RWPE2 (cell line): ENCODE data around the gene EIF2S2.

Experiments used
- ATAC-seq: fragments of 200-7000 bp; cut with Tn5 transposase; 3 replicates; pipeline ENCODE4 v1.9.1; 2021; ENCODE audit warnings: low read depth
- DNase-seq: peaks from one replicate; pipeline ENCODE4 v3.0.0-alpha.2; 2020; ENCODE audit warnings: low spot score
- H3K27ac ChIP-seq: fragments of 450-650 bp; 2 replicates; pipeline ENCODE4 v1.5.1; 2017; ENCODE audit warnings: mild to moderate bottlenecking; ENCODE audit not compliant: poor library complexity, severe bottlenecking
- H3K27me3 ChIP-seq: fragments of 250-450 bp; sonication (Bioruptor Pico); 2 replicates; pipeline ENCODE4 v1.5.1; 2021; ENCODE audit warnings: mild to moderate bottlenecking, moderate library complexity; ENCODE audit not compliant: insufficient read depth, poor library complexity, severe bottlenecking
- H3K36me3 ChIP-seq: fragments of 250-450 bp; sonication (Bioruptor Pico); 2 replicates; pipeline ENCODE4 v1.5.1; 2020; ENCODE audit warnings: low read depth, mild to moderate bottlenecking, moderate library complexity
- H3K4me1 ChIP-seq: fragments of 250-450 bp; sonication (Bioruptor Pico); 2 replicates; pipeline ENCODE4 v1.5.1; 2021; ENCODE audit warnings: mild to moderate bottlenecking, moderate library complexity; ENCODE audit not compliant: insufficient read depth, poor library complexity, severe bottlenecking
- H3K4me3 ChIP-seq: fragments of 250-450 bp; sonication (Bioruptor Pico); 2 replicates; pipeline ENCODE4 v1.5.1; 2021; ENCODE audit warnings: mild to moderate bottlenecking, moderate library complexity; ENCODE audit not compliant: severe bottlenecking
- H3K9me3 ChIP-seq: fragments of 250-450 bp; sonication (Bioruptor Pico); 2 replicates; pipeline ENCODE4 v1.5.1; 2021; ENCODE audit warnings: mild to moderate bottlenecking, moderate library complexity; ENCODE audit not compliant: severe bottlenecking
- CTCF ChIP-seq: fragments of 450-650 bp; IDR thresholded peaks from one replicate; pipeline ENCODE4 v1.5.1; 2017; ENCODE audit warnings: mild to moderate bottlenecking, moderate library complexity; ENCODE audit not compliant: poor library complexity, severe bottlenecking

EIF2S2 gene

DNA sequence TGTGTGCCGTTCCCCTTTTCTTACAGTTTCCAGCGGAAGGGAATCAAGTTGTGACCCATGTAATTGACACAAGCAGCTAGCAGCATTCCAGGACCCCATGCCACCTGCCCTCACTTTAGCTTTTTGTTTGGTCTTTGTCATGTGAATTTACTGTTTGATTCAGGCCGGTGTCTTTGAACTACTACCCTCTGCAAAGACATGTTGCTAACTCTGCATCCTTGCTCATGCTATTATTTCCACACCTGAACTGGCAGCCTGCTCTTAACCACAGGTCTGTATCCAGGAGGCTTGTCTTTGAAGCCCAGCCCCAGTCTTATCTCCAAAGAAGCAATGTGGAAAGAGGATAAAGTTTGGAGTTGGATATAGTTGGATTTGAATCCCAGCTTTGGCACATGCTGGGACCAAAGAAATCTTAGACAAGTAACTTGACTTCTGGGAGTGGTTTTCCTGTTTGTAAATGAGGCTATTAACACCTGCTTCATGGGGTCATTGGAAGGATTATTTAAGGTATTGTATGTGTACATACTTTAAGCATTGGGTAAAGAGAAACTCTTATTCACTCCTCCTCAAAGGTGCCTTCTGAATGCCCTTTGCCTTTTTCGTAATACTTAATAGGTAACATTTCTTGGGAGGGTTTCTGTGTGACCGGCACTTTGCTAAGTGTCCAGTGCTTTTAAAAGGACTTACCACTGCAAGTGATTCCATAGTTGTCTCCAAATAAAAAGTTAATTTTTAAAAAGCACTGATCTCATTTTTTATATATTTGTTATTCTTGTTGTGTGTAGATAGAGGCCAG is 65.9 kb downstream of the EIF2S2 start:
- DNase-seq: no peak
- no peaks in the 10 kb centered on the region for H3K9me3 ChIP-seq
- no peak for TF ChIP-seq CTCF
- peaks cover 17% of the 10 kb centered on the region for H3K36me3 ChIP-seq
- ATAC-seq: no peak
- H3K27me3 ChIP-seq: no peaks in the 10 kb centered on the region
- no peak overlapping the region for H3K4me3 ChIP-seq
- no peaks in the 10 kb centered on the region for H3K4me1 ChIP-seq
- no peak overlapping the region for H3K27ac ChIP-seq

DNA sequence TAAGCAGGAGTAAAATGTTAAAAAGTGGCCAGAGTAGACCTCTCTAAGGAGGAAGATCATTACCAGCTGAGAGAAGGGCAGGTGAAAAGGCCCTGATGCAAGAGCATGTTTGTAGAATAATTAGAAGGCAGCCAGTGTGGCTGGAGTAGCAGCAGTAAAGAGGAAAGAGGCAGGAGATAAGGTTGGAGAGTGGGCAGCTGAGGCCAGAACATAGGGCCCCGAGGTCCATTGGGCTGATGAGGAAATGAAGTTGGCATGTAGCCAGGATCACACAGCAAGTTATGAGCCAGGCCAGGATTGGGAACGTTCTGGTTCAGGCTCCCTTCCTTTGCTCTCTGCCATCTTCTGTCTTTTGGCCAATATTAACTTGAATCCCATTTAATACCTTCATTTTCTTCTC is 66.7 kb downstream of the EIF2S2 start:
- H3K4me1 ChIP-seq: no peaks in the 10 kb centered on the region
- H3K9me3 ChIP-seq: no peaks in the 10 kb centered on the region
- no peak for DNase-seq
- H3K27ac ChIP-seq: no peak overlapping the region
- H3K27me3 ChIP-seq: no peaks in the 10 kb centered on the region
- no peak for TF ChIP-seq CTCF
- H3K4me3 ChIP-seq: no peak overlapping the region
- peaks cover 17% of the 10 kb centered on the region for H3K36me3 ChIP-seq
- no peak; the same call in 2 of the 3 replicates for ATAC-seq

- Histone ChIP-seq H3K9me3 (no peaks in the 10 kb centered on the region), H3K36me3 (peaks cover 17% of the 10 kb centered on the region), H3K27ac (no peak overlapping the region), H3K4me3 (no peak overlapping the region), H3K27me3 (no peaks in the 10 kb centered on the region), H3K4me1 (no peaks in the 10 kb centered on the region)
- ATAC-seq (no peak), DNase-seq (no peak)
- TF ChIP-seq CTCF: no peak
Measured at GRCh38 chr20:34043025-34043424, 69.0 kb downstream of the EIF2S2 start.

DNA sequence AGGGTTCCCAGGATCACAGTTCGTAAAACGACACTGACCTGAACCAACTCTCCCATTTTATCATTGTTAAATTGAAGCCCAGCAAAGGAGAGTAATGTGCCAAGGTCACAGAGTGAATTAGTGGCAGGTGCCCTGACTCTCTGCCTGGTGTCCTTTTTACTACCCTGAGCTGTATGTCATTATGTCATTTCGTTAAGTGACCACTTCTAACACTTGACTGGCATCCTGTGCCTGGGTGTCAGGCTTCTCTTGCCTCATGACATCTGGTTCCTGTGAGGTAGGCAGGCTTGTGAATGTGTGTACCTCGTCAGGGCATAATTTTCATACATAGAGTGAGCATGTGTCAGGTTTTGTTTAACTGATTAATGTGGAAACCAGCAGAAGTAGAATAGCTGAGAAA is 69.8 kb downstream of the EIF2S2 start:
- H3K27ac ChIP-seq: no peak overlapping the region
- no peaks in the 10 kb centered on the region for H3K4me1 ChIP-seq
- H3K36me3 ChIP-seq: peaks cover 17% of the 10 kb centered on the region
- no peak for TF ChIP-seq CTCF
- no peak for DNase-seq
- no peaks in the 10 kb centered on the region for H3K27me3 ChIP-seq
- no peaks in the 10 kb centered on the region for H3K9me3 ChIP-seq
- ATAC-seq: no peak
- no peak overlapping the region for H3K4me3 ChIP-seq

DNA sequence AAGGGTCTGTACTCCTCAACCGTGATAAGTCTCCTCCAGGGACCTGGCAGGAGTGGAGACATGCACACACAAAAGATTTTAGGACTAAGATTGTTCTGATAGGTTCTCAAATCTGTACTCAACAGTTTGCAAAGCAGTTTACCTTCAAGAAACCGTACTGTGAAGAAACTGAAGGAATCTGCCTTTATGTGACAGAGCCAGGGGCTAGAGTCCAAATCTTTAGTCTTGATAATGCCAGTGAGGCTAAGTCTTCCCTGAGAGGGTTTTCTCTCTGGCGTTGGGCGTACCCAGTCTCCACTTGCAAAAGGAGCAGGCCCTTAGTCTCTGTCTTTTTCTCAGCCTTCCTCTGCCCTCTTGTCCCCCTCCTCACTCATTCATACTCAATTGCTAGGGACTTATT is 70.8 kb downstream of the EIF2S2 start:
- ATAC-seq (no peak), DNase-seq (no peak)
- Histone ChIP-seq H3K36me3 (peaks cover 15% of the 10 kb centered on the region), H3K9me3 (no peaks in the 10 kb centered on the region), H3K27ac (no peak overlapping the region), H3K27me3 (no peaks in the 10 kb centered on the region), H3K4me1 (no peaks in the 10 kb centered on the region), H3K4me3 (no peak overlapping the region)
- TF ChIP-seq CTCF: no peak
